Gastroesophageal sphincter (tissue), 4 donors: Measurements from ENCODE around the gene CADM2. TPM values are rescaled to one million over a fixed set of nuclear protein-coding genes. Genes with fewer than 3 reads are reported as not detected.

Experiments used
- ATAC-seq: fragments of 150-250 bp; one replicate; pipeline ENCODE4 v1.9.1; 2016; ENCODE audit warnings: mild to moderate bottlenecking, moderate library complexity
- H3K27ac ChIP-seq, 4 donors: fragments of 200-600 bp; sonication (generic) in 3 of 4; 1 replicate in 3 of 4; 2 replicates in 1 of 4; pipeline ENCODE4 v1.5.1; 2016 to 2019
- H3K27me3 ChIP-seq: fragments of 200-600 bp; sonication (generic); one replicate; pipeline ENCODE4 v1.5.1; 2019
- H3K36me3 ChIP-seq, 2 donors: fragments of 200-600 bp; sonication (generic); one replicate each; pipeline ENCODE4 v1.5.1; 2019; ENCODE audit warnings: control low read depth in 1 of 2
- H3K4me1 ChIP-seq, 3 donors: fragments of 200-600 bp; sonication (generic); 1 replicate in 2 of 3; 2 replicates in 1 of 3; pipeline ENCODE4 v1.5.1; 2016 to 2019; ENCODE audit warnings: control low read depth in 2 of 3
- H3K4me3 ChIP-seq, 2 donors: fragments of 200-600 bp; sonication (generic); one replicate each; pipeline ENCODE4 v1.5.1; 2019; ENCODE audit warnings: mild to moderate bottlenecking in 1 of 2, moderate library complexity in 1 of 2
- H3K9me3 ChIP-seq, 3 donors: fragments of 200-600 bp; sonication (generic); one replicate each; pipeline ENCODE4 v1.5.1; 2017 to 2019; ENCODE audit warnings: control low read depth in 2 of 3
- EP300 ChIP-seq: sonication (generic); formaldehyde crosslinking; IDR thresholded peaks from one replicate; pipeline ENCODE4 v1.6.1; 2017; ENCODE audit warnings: antibody characterized with exemption, mild to moderate bottlenecking
- POLR2A ChIP-seq, 2 donors: fragments of 450-650 bp; IDR thresholded peaks; one replicate each; pipeline ENCODE4 v1.6.1; 2017; ENCODE audit warnings: antibody characterized with exemption in 2 of 2, mild to moderate bottlenecking in 2 of 2, moderate library complexity in 1 of 2
- POLR2AphosphoS5 ChIP-seq: sonication (generic); formaldehyde crosslinking; IDR thresholded peaks from one replicate; pipeline ENCODE4 v1.6.1; 2017; ENCODE audit warnings: antibody characterized with exemption
- WGBS, 2 donors: methylation state at CpG; one replicate each; pipeline ENCODE4 v1.1.5; 2018; ENCODE audit warnings: low coverage in 1 of 2; 5-methylcytosine and 5-hydroxymethylcytosine counted together
- total RNA-seq, 4 donors: library from RNA; depleted of rRNA; stranded (reverse); fragments of >200 nt; gene quantifications; one replicate each; pipeline ENCODE4 v1.1.0, GENCODE V29; 2016
- TF ChIP-seq, protein P1 (sequence below), 4 experiments: fragments of 200-600 bp in 2 of 4; fragments of 450-650 bp in 2 of 4; sonication (generic) in 1 of 4; IDR thresholded peaks; one replicate each; pipeline ENCODE4 v1.5.1; 2017 to 2019; ENCODE audit warnings: antibody characterized with exemption in 4 of 4, mild to moderate bottlenecking in 2 of 4, moderate library complexity in 2 of 4

Gene CADM2
- total RNA-seq, 4 donors from 2014 or later = 8.2 to 10.1 (median 9.4) TPM

DNA sequence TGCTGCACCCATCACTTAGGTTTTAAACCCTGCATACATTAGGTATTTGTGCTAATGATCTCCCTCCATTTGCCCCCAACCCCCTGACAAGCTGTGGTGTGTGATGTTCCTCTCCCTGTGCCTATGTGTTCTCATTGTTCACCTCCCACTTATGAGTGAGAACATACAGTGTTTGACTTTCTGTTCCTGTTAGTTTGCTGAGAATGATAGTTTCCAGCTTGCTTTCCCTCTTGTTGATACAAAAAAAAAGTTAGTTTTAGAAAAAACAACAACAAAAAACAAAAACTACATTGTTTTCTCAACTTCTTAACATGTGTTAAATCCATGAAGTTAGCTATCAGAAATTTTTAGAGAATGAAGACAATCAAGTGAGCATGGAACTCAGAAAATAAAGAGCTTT, 1079.1 kb downstream of the CADM2 start:
- Histone ChIP-seq H3K4me3 (no peak overlapping the region), H3K4me1 (no peaks in the 10 kb centered on the region), H3K27ac (no peak overlapping the region), H3K9me3 (peaks cover 0 to 8% (median 0%) of the 10 kb centered on the region in 3 donors), H3K27me3 (no peaks in the 10 kb centered on the region), H3K36me3 (no peaks in the 10 kb centered on the region)
- ATAC-seq = no peak
- no peak for TF ChIP-seq POLR2AphosphoS5
- TF ChIP-seq, protein P1, sequence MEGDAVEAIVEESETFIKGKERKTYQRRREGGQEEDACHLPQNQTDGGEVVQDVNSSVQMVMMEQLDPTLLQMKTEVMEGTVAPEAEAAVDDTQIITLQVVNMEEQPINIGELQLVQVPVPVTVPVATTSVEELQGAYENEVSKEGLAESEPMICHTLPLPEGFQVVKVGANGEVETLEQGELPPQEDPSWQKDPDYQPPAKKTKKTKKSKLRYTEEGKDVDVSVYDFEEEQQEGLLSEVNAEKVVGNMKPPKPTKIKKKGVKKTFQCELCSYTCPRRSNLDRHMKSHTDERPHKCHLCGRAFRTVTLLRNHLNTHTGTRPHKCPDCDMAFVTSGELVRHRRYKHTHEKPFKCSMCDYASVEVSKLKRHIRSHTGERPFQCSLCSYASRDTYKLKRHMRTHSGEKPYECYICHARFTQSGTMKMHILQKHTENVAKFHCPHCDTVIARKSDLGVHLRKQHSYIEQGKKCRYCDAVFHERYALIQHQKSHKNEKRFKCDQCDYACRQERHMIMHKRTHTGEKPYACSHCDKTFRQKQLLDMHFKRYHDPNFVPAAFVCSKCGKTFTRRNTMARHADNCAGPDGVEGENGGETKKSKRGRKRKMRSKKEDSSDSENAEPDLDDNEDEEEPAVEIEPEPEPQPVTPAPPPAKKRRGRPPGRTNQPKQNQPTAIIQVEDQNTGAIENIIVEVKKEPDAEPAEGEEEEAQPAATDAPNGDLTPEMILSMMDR (IDR thresholded peaks at IDR 0.05) = no peak
- TF ChIP-seq POLR2A (IDR thresholded peaks at IDR 0.05) = no peak
- TF ChIP-seq EP300 = no peak

GRCh38 chr3:86046436-86047136, 1087.8 kb downstream of the CADM2 start:
- Histone ChIP-seq H3K4me1 (no peaks in the 10 kb centered on the region), H3K36me3 (no peaks in the 10 kb centered on the region), H3K9me3 (peaks cover 0 to 9% (median 0%) of the 10 kb centered on the region in 3 donors), H3K27ac (no peak overlapping the region), H3K4me3 (no peak overlapping the region), H3K27me3 (no peaks in the 10 kb centered on the region)
- 26 to 43% methylated on average over 6 of the region's 6 CpGs for whole genome bisulfite sequencing, 2 donors
- TF ChIP-seq EP300 = no peak
- no peak for TF ChIP-seq POLR2AphosphoS5
- TF ChIP-seq POLR2A (IDR thresholded peaks at IDR 0.05) = no peak
- ATAC-seq = no peak

GRCh38 chr3:86047161-86047560, 1088.4 kb downstream of the CADM2 start:
- Histone ChIP-seq H3K36me3 (no peaks in the 10 kb centered on the region), H3K27me3 (no peaks in the 10 kb centered on the region), H3K9me3 (peaks cover 0 to 9% (median 0%) of the 10 kb centered on the region in 3 donors), H3K27ac (no peak overlapping the region), H3K4me1 (no peaks in the 10 kb centered on the region), H3K4me3 (no peak overlapping the region)
- 13% methylated on average over 1 of the region's 1 CpG for WGBS, 2 donors
- no peak for ATAC-seq
- no peak for TF ChIP-seq POLR2A (IDR thresholded peaks at IDR 0.05)
- TF ChIP-seq EP300 = no peak

DNA sequence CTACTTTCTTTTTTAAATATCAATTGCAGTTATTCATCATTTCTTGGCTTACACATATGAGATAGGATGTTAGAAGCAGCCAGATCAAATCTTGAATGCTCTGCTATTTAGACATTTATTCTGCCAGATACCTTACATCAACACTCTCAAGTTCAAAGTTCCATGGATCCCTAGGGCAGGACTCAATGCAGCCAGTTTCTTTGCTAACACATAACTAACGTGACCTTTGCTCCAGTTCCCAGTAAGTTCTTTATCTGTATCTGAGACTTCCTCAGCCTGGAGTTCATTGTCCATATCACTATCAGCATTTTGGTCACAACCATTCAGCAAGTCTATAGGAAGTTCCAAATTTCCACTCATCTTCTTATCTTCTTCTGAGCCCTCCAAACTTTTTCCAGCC, 1092.3 kb downstream of the CADM2 start:
- Histone ChIP-seq H3K36me3 (no peaks in the 10 kb centered on the region), H3K27me3 (no peaks in the 10 kb centered on the region), H3K4me3 (no peak overlapping the region), H3K4me1 (no peaks in the 10 kb centered on the region), H3K9me3 (no peaks in the 10 kb centered on the region), H3K27ac (no peak overlapping the region)
- ATAC-seq = no peak
- no peak for TF ChIP-seq EP300
- TF ChIP-seq POLR2AphosphoS5 = no peak
- no peak for TF ChIP-seq POLR2A (IDR thresholded peaks at IDR 0.05)
- WGBS, 2 donors = 71 to 89% methylated on average over 1 of the region's 1 CpG

DNA sequence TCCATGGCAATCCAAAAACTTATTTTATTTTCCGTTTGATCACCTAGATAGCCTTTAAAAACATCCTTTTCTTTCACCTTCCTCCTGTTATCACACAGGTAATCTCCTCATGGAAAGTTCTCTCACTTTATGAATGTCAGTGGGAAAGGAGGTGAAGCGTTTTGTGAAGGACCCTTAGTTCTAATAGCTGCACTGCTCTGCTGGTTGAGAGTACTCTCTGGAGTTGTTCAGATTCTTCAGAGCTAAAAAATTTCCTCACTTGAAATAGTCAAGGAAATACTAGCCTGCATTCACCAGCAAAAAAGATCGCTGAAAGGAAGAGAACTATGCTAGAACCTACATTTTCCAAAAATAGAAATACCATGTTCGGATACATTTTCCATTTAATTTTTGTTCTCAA, 1097.2 kb downstream of the CADM2 start:
- no peak overlapping the region for H3K4me3 ChIP-seq
- H3K4me1 ChIP-seq = no peaks in the 10 kb centered on the region
- WGBS, 2 donors = 74 to 82% methylated on average over 4 of the region's 4 CpGs
- no peak for ATAC-seq
- no peak overlapping the region for H3K27ac ChIP-seq
- no peak for TF ChIP-seq EP300
- TF ChIP-seq POLR2A (IDR thresholded peaks at IDR 0.05) = no peak
- TF ChIP-seq, protein P1 (IDR thresholded peaks at IDR 0.05) = no peak
- TF ChIP-seq POLR2AphosphoS5 = no peak
- H3K36me3 ChIP-seq = no peaks in the 10 kb centered on the region
- no peaks in the 10 kb centered on the region for H3K9me3 ChIP-seq
- H3K27me3 ChIP-seq = no peaks in the 10 kb centered on the region

DNA sequence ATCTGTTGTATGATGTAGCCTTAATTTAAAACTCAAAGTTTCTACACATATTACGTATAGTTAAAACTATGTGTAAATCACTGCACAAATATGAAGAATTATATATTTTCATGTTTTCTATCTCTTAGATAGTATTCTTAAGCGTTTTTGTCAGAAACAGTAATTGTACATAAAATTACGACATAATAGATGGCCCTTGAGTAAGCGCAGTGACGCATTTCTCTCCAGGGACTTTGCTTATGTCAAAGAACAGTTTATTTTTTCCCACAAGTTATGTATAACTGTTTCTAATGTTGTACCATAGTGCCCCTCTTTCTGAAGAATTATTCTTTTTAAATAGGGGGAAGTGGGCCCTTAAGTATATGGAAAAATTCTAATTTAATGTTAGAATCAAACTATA, 1098.2 kb downstream of the CADM2 start:
- no peaks in the 10 kb centered on the region for H3K4me1 ChIP-seq
- no peak for ATAC-seq
- WGBS, 2 donors = 74 to 79% methylated on average over 5 of the region's 5 CpGs

More for the DNA sequence above, 1098.2 kb downstream of the CADM2 start:
- Histone ChIP-seq H3K36me3 (no peaks in the 10 kb centered on the region), H3K27ac (no peak overlapping the region), H3K27me3 (no peaks in the 10 kb centered on the region), H3K9me3 (no peaks in the 10 kb centered on the region), H3K4me3 (no peak overlapping the region)
- TF ChIP-seq, protein P1 (IDR thresholded peaks at IDR 0.05) = no peak
- TF ChIP-seq POLR2A (IDR thresholded peaks at IDR 0.05) (no peak), POLR2AphosphoS5 (no peak), EP300 (no peak)
